HEK293 (cell line): Measurements from ENCODE around the gene PDE3B.

Experiments
- CTCF ChIA-PET: fragments of 350-600 bp; formaldehyde crosslinking; extraction: SDS; loops from one replicate; lab custom pipeline; 2021; ENCODE audit warnings: antibody characterized with exemption; lab: Yijun Ruan, JAX
- POLR2A ChIA-PET: fragments of 300-600 bp; formaldehyde crosslinking; extraction: SDS; loops from one replicate; lab custom pipeline; 2020; ENCODE audit warnings: antibody characterized with exemption, inconsistent platforms; lab: Yijun Ruan, JAX
- H3K27ac ChIP-seq: fragments of 200-500 bp; sonication (Bioruptor generic); 2 replicates; pipeline ENCODE4 v1.5.1; 2014; ENCODE audit warnings: low read depth, low read length, control low read depth, inconsistent platforms; ENCODE audit errors: extremely low read depth
- H3K36me3 ChIP-seq, 2 experiments: fragments of 200-500 bp in 1 of 2; sonication (Bioruptor generic) in 1 of 2; 1 replicate in 1 of 2; 2 replicates in 1 of 2; pipeline ENCODE4 v1.5.1; 2014 to 2017; ENCODE audit warnings: inconsistent platforms in 2 of 2, low read length in 2 of 2; ENCODE audit not compliant: control insufficient read depth in 2 of 2, insufficient read depth in 1 of 2
- H3K4me1 ChIP-seq: fragments of 200-500 bp; sonication (Bioruptor generic); 2 replicates; pipeline ENCODE4 v1.5.1; 2014; ENCODE audit warnings: mild to moderate bottlenecking, low read length, inconsistent platforms; ENCODE audit not compliant: control insufficient read depth, insufficient read depth
- H3K4me3 ChIP-seq: 2 replicates; pipeline ENCODE4 v1.5.1; 2011; ENCODE audit warnings: low read depth, mild to moderate bottlenecking, control low read depth, low read length, moderate library complexity
- H3K9me3 ChIP-seq: fragments of 200-500 bp; sonication (Bioruptor generic); 2 replicates; pipeline ENCODE4 v1.5.1; 2014; ENCODE audit warnings: low read depth, low read length, inconsistent platforms; ENCODE audit not compliant: control insufficient read depth, insufficient read depth
- FEZF1 ChIP-seq: fragments of 450-650 bp; formaldehyde crosslinking; IDR thresholded peaks from 2 replicates; pipeline ENCODE4 v1.5.1; 2016; ENCODE audit warnings: missing biosample characterization, missing genetic modification characterization
- HOXC10 ChIP-seq: sonication (generic); formaldehyde crosslinking; IDR thresholded peaks from 2 replicates; pipeline ENCODE4 v1.8.1; 2023; ENCODE audit warnings: mild to moderate bottlenecking, missing genetic modification reagents
- KLF10 ChIP-seq: fragments of 450-650 bp; IDR thresholded peaks from 2 replicates; pipeline ENCODE4 v1.5.1; 2018; ENCODE audit warnings: missing biosample characterization, mild to moderate bottlenecking, missing genetic modification characterization
- KLF17 ChIP-seq: fragments of 450-650 bp; formaldehyde crosslinking; IDR thresholded peaks from 2 replicates; pipeline ENCODE4 v1.5.1; 2016; ENCODE audit warnings: missing biosample characterization, missing genetic modification characterization
- KLF8 ChIP-seq: fragments of 450-650 bp; formaldehyde crosslinking; IDR thresholded peaks from 2 replicates; pipeline ENCODE4 v1.5.1; 2016; ENCODE audit warnings: missing biosample characterization, missing genetic modification characterization
- OSR2 ChIP-seq: fragments of 450-650 bp; formaldehyde crosslinking; IDR thresholded peaks from 2 replicates; pipeline ENCODE4 v1.5.1; 2016; ENCODE audit warnings: missing biosample characterization, missing genetic modification characterization
- PRDM6 ChIP-seq: fragments of 450-650 bp; formaldehyde crosslinking; IDR thresholded peaks from 2 replicates; pipeline ENCODE4 v1.5.1; 2017; ENCODE audit warnings: missing biosample characterization, missing genetic modification characterization
- RBAK ChIP-seq: fragments of 450-650 bp; formaldehyde crosslinking; IDR thresholded peaks from 2 replicates; pipeline ENCODE4 v1.5.1; 2016; ENCODE audit warnings: missing biosample characterization, missing genetic modification characterization
- SETDB1 ChIP-seq: IDR thresholded peaks from one replicate; pipeline ENCODE4 v1.6.1; 2017; ENCODE audit warnings: mild to moderate bottlenecking, low read length, moderate library complexity, mixed read lengths; ENCODE audit not compliant: insufficient read length
- ZBTB1 ChIP-seq: fragments of 450-650 bp; formaldehyde crosslinking; IDR thresholded peaks from 2 replicates; pipeline ENCODE4 v1.5.1; 2016; ENCODE audit warnings: missing biosample characterization, missing genetic modification characterization
- ZNF121 ChIP-seq: fragments of 450-650 bp; formaldehyde crosslinking; IDR thresholded peaks from 2 replicates; pipeline ENCODE4 v1.5.1; 2016; ENCODE audit warnings: missing biosample characterization, missing genetic modification characterization
- ZNF169 ChIP-seq: fragments of 450-650 bp; formaldehyde crosslinking; IDR thresholded peaks from 2 replicates; pipeline ENCODE4 v1.5.1; 2016; ENCODE audit warnings: missing biosample characterization, missing genetic modification characterization
- ZNF2 ChIP-seq: fragments of 450-650 bp; formaldehyde crosslinking; IDR thresholded peaks from 2 replicates; pipeline ENCODE4 v1.5.1; 2016; ENCODE audit warnings: missing biosample characterization, missing genetic modification characterization
- ZNF202 ChIP-seq: fragments of 450-650 bp; formaldehyde crosslinking; IDR thresholded peaks from 2 replicates; pipeline ENCODE4 v1.5.1; 2016; ENCODE audit warnings: missing biosample characterization, missing genetic modification characterization, borderline replicate concordance
- ZNF211 ChIP-seq: fragments of 450-650 bp; formaldehyde crosslinking; IDR thresholded peaks from 2 replicates; pipeline ENCODE4 v1.5.1; 2016; ENCODE audit warnings: low read depth, missing biosample characterization, missing genetic modification characterization
- ZNF394 ChIP-seq: fragments of 450-650 bp; formaldehyde crosslinking; IDR thresholded peaks from 2 replicates; pipeline ENCODE4 v1.5.1; 2016; ENCODE audit warnings: missing biosample characterization, missing genetic modification characterization, mild to moderate bottlenecking, moderate library complexity, borderline replicate concordance
- ZNF416 ChIP-seq: fragments of 450-650 bp; formaldehyde crosslinking; IDR thresholded peaks from 2 replicates; pipeline ENCODE4 v1.5.1; 2016; ENCODE audit warnings: missing biosample characterization, missing genetic modification characterization
- ZNF521 ChIP-seq: fragments of 450-650 bp; formaldehyde crosslinking; IDR thresholded peaks from 2 replicates; pipeline ENCODE4 v1.5.1; 2017; ENCODE audit warnings: missing biosample characterization, mild to moderate bottlenecking, missing genetic modification characterization
- ZNF529 ChIP-seq: fragments of 450-650 bp; formaldehyde crosslinking; IDR thresholded peaks from 2 replicates; pipeline ENCODE4 v1.5.1; 2017; ENCODE audit warnings: missing genetic modification characterization, missing biosample characterization; ENCODE audit not compliant: insufficient replicate concordance
- ZNF560 ChIP-seq: fragments of 450-650 bp; formaldehyde crosslinking; IDR thresholded peaks from 2 replicates; pipeline ENCODE4 v1.5.1; 2017; ENCODE audit warnings: missing biosample characterization, missing genetic modification characterization, borderline replicate concordance
- ZNF621 ChIP-seq: fragments of 450-650 bp; formaldehyde crosslinking; IDR thresholded peaks from 2 replicates; pipeline ENCODE4 v1.5.1; 2017; ENCODE audit warnings: missing biosample characterization, missing genetic modification characterization
- ZNF660 ChIP-seq: fragments of 450-650 bp; IDR thresholded peaks from 2 replicates; pipeline ENCODE4 v1.5.1; 2018; ENCODE audit warnings: missing biosample characterization, mild to moderate bottlenecking, missing genetic modification characterization
- ZNF707 ChIP-seq: fragments of 450-650 bp; formaldehyde crosslinking; IDR thresholded peaks from 2 replicates; pipeline ENCODE4 v1.5.1; 2016; ENCODE audit warnings: missing biosample characterization, missing genetic modification characterization
- ZNF768 ChIP-seq: fragments of 450-650 bp; formaldehyde crosslinking; IDR thresholded peaks from 2 replicates; pipeline ENCODE4 v1.5.1; 2018; ENCODE audit warnings: missing biosample characterization, mild to moderate bottlenecking, missing genetic modification characterization
- ZNF777 ChIP-seq: fragments of 450-650 bp; formaldehyde crosslinking; IDR thresholded peaks from 2 replicates; pipeline ENCODE4 v1.5.1; 2017; ENCODE audit warnings: missing biosample characterization, missing genetic modification characterization, borderline replicate concordance
- ZSCAN16 ChIP-seq: fragments of 450-650 bp; formaldehyde crosslinking; IDR thresholded peaks from 2 replicates; pipeline ENCODE4 v1.5.1; 2016; ENCODE audit warnings: missing biosample characterization, missing genetic modification characterization
- ZSCAN4 ChIP-seq: fragments of 450-650 bp; formaldehyde crosslinking; IDR thresholded peaks from 2 replicates; pipeline ENCODE4 v1.5.1; 2017; ENCODE audit warnings: missing biosample characterization, missing genetic modification characterization

The PDE3B gene

GRCh38 chr11:14766585-14766984 lies 123.0 kb downstream of the PDE3B start:
- Histone ChIP-seq H3K4me1 (peaks cover 16% of the 10 kb centered on the region), H3K4me3 (no peak overlapping the region), H3K9me3 (no peaks in the 10 kb centered on the region), H3K36me3 (no peaks in the 10 kb centered on the region), H3K27ac (no peak overlapping the region)
- ChIA-PET POLR2A (interaction anchor here (1.6 kb wide), 1 partner anchor 125 kb away, joined by 4 read pairs; the partner anchor contains the start of gene CYP2R1), CTCF (interaction anchor here (0.6 to 1.1 kb wide), 3 partner anchors 20 to 705 kb away, joined by 3 to 5 read pairs (median 4); no protein-coding TSS in a partner anchor)
- no peak for TF ChIP-seq ZNF416 (tag by site-specific recombination)
- peak; percentile 90; the same call in 1 of the 2 replicates for TF ChIP-seq PRDM6 (tag by site-specific recombination)
- TF ChIP-seq HOXC10 (CRISPR knock-in tag) = no peak

GRCh38 chr11:14768526-14769188 lies 125.1 kb downstream of the PDE3B start:
- Histone ChIP-seq H3K27ac (no peak overlapping the region), H3K4me1 (peaks cover 16% of the 10 kb centered on the region), H3K36me3 (no peaks in the 10 kb centered on the region), H3K9me3 (no peaks in the 10 kb centered on the region), H3K4me3 (no peak overlapping the region)
- CTCF ChIA-PET = interaction anchor here (0.5 to 0.7 kb wide), 3 partner anchors 109 to 222 kb away, joined by 3 to 9 read pairs (median 6); no protein-coding TSS in a partner anchor
- TF ChIP-seq ZNF211 (no peak), ZNF768 (no peak), ZSCAN4 (tag by site-specific recombination) (no peak), SETDB1 (no peak), ZNF394 (no peak), ZNF169 (no peak), ZNF560 (tag by site-specific recombination) (no peak), KLF8 (tag by site-specific recombination) (no peak), ZNF121 (tag by site-specific recombination) (no peak), ZNF660 (tag by site-specific recombination) (no peak), ZNF521 (tag by site-specific recombination) (no peak)
- POLR2A ChIA-PET = no interaction called here

- no peaks in the 10 kb centered on the region; the same call in 1 of the 2 replicates for H3K9me3 ChIP-seq
- 0 out of 2 replicates have a peak, but pooled peaks cover 3% of the 10 kb centered on the region for H3K4me1 ChIP-seq
- CTCF ChIA-PET = interaction anchor here (0.6 to 1.2 kb wide), 4 partner anchors 10 to 124 kb away, joined by 3 read pairs; no protein-coding TSS in a partner anchor
- no peak overlapping the region for H3K4me3 ChIP-seq
- POLR2A ChIA-PET = no interaction called here
- no peak for TF ChIP-seq OSR2 (tag by site-specific recombination)
- no peak for TF ChIP-seq ZBTB1 (tag by site-specific recombination)
- TF ChIP-seq ZNF621 (tag by site-specific recombination) = no peak
- TF ChIP-seq ZNF202 (tag by site-specific recombination) = no peak
- TF ChIP-seq KLF10 (tag by site-specific recombination) = no peak
- no peak for TF ChIP-seq ZNF777 (tag by site-specific recombination)
- no peak for TF ChIP-seq ZNF529 (tag by site-specific recombination)
- no peak for TF ChIP-seq FEZF1 (tag by site-specific recombination)
- no peak for TF ChIP-seq ZSCAN16
- no peak for TF ChIP-seq ZNF707 (tag by site-specific recombination)
- TF ChIP-seq ZNF2 (tag by site-specific recombination) = no peak
- TF ChIP-seq KLF17 (tag by site-specific recombination) = no peak
- no peak for TF ChIP-seq RBAK
- H3K36me3 ChIP-seq = no peaks in the 10 kb centered on the region
- no peak overlapping the region for H3K27ac ChIP-seq
Observed at GRCh38 chr11:14773755-14774154, 130.2 kb downstream of the PDE3B start.
